Small intestine (tissue), 7 donors: ENCODE data around the gene DHCR7. TPM values are rescaled to one million over a fixed set of nuclear protein-coding genes. Genes with fewer than 3 reads are reported as not detected.

Source experiments
- DNase-seq, 2 donors: peaks; one replicate each; pipeline versions ENCODE4 v3.0.0 to v3.0.0-alpha.2; 2013
- FAIRE-seq: peaks from 2 replicates; lab custom pipeline; 2012; peaks lifted over from hg19 to GRCh38; lab: Jason Lieb, UNC
- H3K27ac ChIP-seq, 3 donors: one replicate each; pipeline ENCODE4 v1.5.1; 2013; ENCODE audit warnings: low read length in 2 of 3, mild to moderate bottlenecking in 2 of 3, control low read depth in 1 of 3, inconsistent platforms in 1 of 3, low read depth in 1 of 3, moderate library complexity in 1 of 3
- H3K27me3 ChIP-seq, 3 donors: one replicate each; pipeline ENCODE4 v1.6.1; 2013; ENCODE audit warnings: low read length in 3 of 3, inconsistent platforms in 1 of 3; ENCODE audit not compliant: control insufficient read depth in 3 of 3, insufficient read depth in 3 of 3
- H3K36me3 ChIP-seq, 3 donors: one replicate each; pipeline ENCODE4 v1.6.1; 2013; ENCODE audit warnings: low read length in 3 of 3, inconsistent platforms in 1 of 3, low read depth in 1 of 3, mild to moderate bottlenecking in 1 of 3, moderate library complexity in 1 of 3; ENCODE audit not compliant: control insufficient read depth in 3 of 3, insufficient read depth in 2 of 3
- H3K4me1 ChIP-seq, 3 donors: one replicate each; pipeline ENCODE4 v1.6.1; 2013; ENCODE audit warnings: low read length in 2 of 3, inconsistent platforms in 1 of 3, low read depth in 1 of 3, mild to moderate bottlenecking in 1 of 3, moderate library complexity in 1 of 3; ENCODE audit not compliant: control insufficient read depth in 3 of 3, insufficient read depth in 2 of 3
- H3K4me3 ChIP-seq, 3 donors: one replicate each; pipeline ENCODE4 v1.5.1; 2013; ENCODE audit warnings: low read length in 3 of 3, control low read depth in 1 of 3, inconsistent platforms in 1 of 3, low read depth in 1 of 3, mild to moderate bottlenecking in 1 of 3, moderate library complexity in 1 of 3
- H3K9me3 ChIP-seq, 2 donors: one replicate each; pipeline ENCODE4 v1.6.1; 2013; ENCODE audit warnings: low read depth in 1 of 2, low read length in 1 of 2; ENCODE audit not compliant: control insufficient read depth in 2 of 2, insufficient read depth in 1 of 2
- WGBS, 3 donors: extraction: QIAGEN DNeasy Blood & Tissue Kit; methylation state at CpG; one replicate each; pipeline ENCODE4 v1.1.7; 2013; 5-methylcytosine and 5-hydroxymethylcytosine counted together
- polyA plus RNA-seq, 4 donors: library from polyadenylated mRNA; stranded (reverse) in 3 of 4; unstranded in 1 of 4; fragments of 200-250 nt in 3 of 4; fragments of 120-200 nt in 1 of 4; gene quantifications; one replicate each; pipeline versions ENCODE4 v1.2.1 to v1.2.3, GENCODE V29; 2013
- donor health status: healthy with polysubstance abuse.
- donor health status: control.
- donor health status: control.
- donor health status: Bipolar disorder and iron deficiency.
- donor health status: healthy.

DHCR7 gene
- polyA plus RNA-seq, 4 donors: 11.6 to 50.5 (median 24.5) TPM

DNA sequence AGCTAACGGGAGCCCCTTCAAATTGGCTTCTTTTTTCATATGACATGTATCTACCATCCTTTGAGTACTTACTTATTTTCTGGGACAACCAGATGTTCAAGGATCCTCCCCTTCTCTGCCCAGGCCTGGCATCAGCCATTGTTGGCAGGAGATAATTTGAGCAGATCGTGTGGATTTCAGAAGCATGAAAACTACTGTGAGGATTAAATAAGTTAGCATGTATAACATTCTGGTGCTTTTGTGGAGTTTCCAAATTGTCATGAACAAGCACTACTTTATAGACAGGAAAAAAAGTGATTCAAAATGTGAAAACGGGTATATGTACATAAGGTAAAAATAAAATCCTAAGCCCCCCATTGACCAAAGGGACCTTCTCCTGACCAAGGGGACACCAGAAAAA lies 2.7 kb upstream of the DHCR7 start:
- FAIRE-seq (no peak), DNase-seq (no peak)
- 62 to 80% (median 70%) methylated on average over 3 of the region's 3 CpGs for WGBS, 3 donors
- Histone ChIP-seq H3K36me3 (peaks cover 0 to 7% (median 5%) of the 10 kb centered on the region in 3 donors), H3K9me3 (peaks cover 0 to under 1% of the 10 kb centered on the region in 2 donors), H3K27ac (peak overlapping the region in 1 of 3 donors; percentile 13), H3K4me1 (peaks cover 2 to 31% (median 4%) of the 10 kb centered on the region in 3 donors), H3K27me3 (no peaks in the 10 kb centered on the region), H3K4me3 (no peak overlapping the region)

DNA sequence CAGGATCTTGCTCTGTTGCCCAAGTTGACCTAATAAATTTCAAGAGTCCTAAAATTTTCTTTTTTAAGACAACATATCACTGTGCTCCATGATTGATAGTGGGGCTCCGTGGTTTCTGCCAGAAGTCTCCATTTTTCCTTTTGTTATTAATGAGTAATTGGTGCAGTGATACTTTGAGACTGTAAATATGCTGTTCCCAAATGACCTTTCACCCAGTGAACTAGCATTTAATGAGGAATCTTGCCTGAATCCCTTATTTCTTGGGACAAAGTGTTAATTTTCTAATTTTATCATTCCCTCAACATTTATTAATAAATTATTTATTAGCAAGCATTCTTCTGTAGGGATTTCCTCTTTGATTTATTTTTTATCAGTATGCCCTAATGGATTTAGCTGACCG lies 2.3 kb upstream of the DHCR7 start:
- H3K27me3 ChIP-seq: no peaks in the 10 kb centered on the region
- H3K4me1 ChIP-seq: peaks cover 2 to 31% (median 4%) of the 10 kb centered on the region in 3 donors
- H3K4me3 ChIP-seq: no peak overlapping the region
- H3K9me3 ChIP-seq: peaks cover 0 to 2% of the 10 kb centered on the region in 2 donors
- DNase-seq: peak; percentile 45 to 47
- no peak overlapping the region for H3K27ac ChIP-seq
- FAIRE-seq: no peak
- 38 to 54% (median 47%) methylated on average over 2 of the region's 2 CpGs for WGBS, 3 donors
- peaks cover 0 to 6% (median 2%) of the 10 kb centered on the region in 3 donors for H3K36me3 ChIP-seq

GRCh38 chr11:71449596-71449995 lies 1.4 kb upstream of the DHCR7 start:
- WGBS, 3 donors: 14 to 41% (median 24%) methylated on average over 6 of the region's 6 CpGs
- no peak for FAIRE-seq
- Histone ChIP-seq H3K4me1 (peaks cover 2 to 30% (median 4%) of the 10 kb centered on the region in 3 donors), H3K36me3 (peaks cover 0 to 8% (median 5%) of the 10 kb centered on the region in 3 donors), H3K4me3 (peak overlapping the region in 2 of 3 donors; percentile 76 to 85), H3K27ac (peak overlapping the region in 2 of 3 donors; percentile 21 to 22), H3K9me3 (peaks cover 0 to 2% of the 10 kb centered on the region in 2 donors), H3K27me3 (no peaks in the 10 kb centered on the region)
- DNase-seq: no peak

DNA sequence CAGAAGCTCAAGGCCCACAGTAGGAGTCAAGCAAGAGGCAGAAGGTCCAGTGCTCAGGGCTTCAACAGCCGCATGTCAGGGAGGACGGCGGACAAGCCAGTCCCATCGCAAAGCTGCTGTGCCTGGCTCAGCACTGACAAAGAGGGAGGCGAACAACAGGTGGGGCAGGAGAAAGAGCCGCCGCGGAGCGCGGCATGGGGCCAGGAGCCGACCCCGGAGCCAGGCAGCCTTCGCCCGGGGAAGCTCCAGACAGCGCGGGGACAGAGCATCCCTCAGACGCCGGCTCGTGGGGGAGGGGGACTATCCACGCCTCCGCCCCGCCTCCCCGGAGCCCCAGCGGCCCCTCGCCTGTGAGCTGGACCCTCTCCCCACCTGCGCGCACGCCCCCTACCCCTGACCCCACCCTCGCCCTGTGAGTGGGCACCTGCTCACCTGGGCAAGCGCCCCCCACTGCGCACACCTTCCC lies 369 bp downstream of the DHCR7 start:
- peak overlapping the region; percentile 38 to 84 (median 74) for H3K27ac ChIP-seq
- peaks cover 0 to 2% of the 10 kb centered on the region in 2 donors for H3K9me3 ChIP-seq
- FAIRE-seq (no peak), DNase-seq (peak in 1 of 2 donors; percentile 40)
- peak overlapping the region; percentile 61 to 76 (median 64) for H3K4me3 ChIP-seq
- WGBS, 3 donors: 1 to 2% (median 2%) methylated on average over 19 to 31 of the region's 31 CpGs
- peaks cover 3 to 24% (median 8%) of the 10 kb centered on the region in 3 donors for H3K36me3 ChIP-seq
- peaks cover 0 to 29% (median 4%) of the 10 kb centered on the region in 3 donors for H3K4me1 ChIP-seq
- no peaks in the 10 kb centered on the region for H3K27me3 ChIP-seq

GRCh38 chr11:71446942-71447688 lies 1.1 kb downstream of the DHCR7 start:
- peaks cover 0 to 2% of the 10 kb centered on the region in 2 donors for H3K9me3 ChIP-seq
- DNase-seq (peak; percentile 54 to 62), FAIRE-seq (no peak)
- no peaks in the 10 kb centered on the region for H3K27me3 ChIP-seq
- peak overlapping the region; percentile 38 to 84 (median 74) for H3K27ac ChIP-seq
- H3K36me3 ChIP-seq: peaks cover 3 to 31% (median 9%) of the 10 kb centered on the region in 3 donors
- peaks cover 0 to 27% (median 4%) of the 10 kb centered on the region in 3 donors for H3K4me1 ChIP-seq
- WGBS, 3 donors: 31 to 47% (median 40%) methylated on average over 9 of the region's 9 CpGs
- H3K4me3 ChIP-seq: peak overlapping the region; percentile 61 to 76 (median 64)

GRCh38 chr11:71446150-71446549 lies 2.0 kb downstream of the DHCR7 start:
- no peak for DNase-seq
- Histone ChIP-seq H3K27ac (no peak overlapping the region), H3K9me3 (peaks cover 0 to 2% of the 10 kb centered on the region in 2 donors), H3K4me1 (peaks cover 0 to 24% (median 0%) of the 10 kb centered on the region in 3 donors), H3K4me3 (no peak overlapping the region), H3K36me3 (peaks cover 7 to 40% (median 18%) of the 10 kb centered on the region in 3 donors), H3K27me3 (no peaks in the 10 kb centered on the region)
- WGBS, 3 donors: 90 to 96% (median 95%) methylated on average over 1 of the region's 1 CpG
- FAIRE-seq: no peak

- FAIRE-seq (no peak), DNase-seq (no peak)
- Histone ChIP-seq H3K27ac (no peak overlapping the region), H3K9me3 (peaks cover 0 to 2% of the 10 kb centered on the region in 2 donors), H3K27me3 (no peaks in the 10 kb centered on the region), H3K4me1 (peaks cover 0 to 18% (median 0%) of the 10 kb centered on the region in 3 donors), H3K36me3 (peaks cover 10 to 54% (median 24%) of the 10 kb centered on the region in 3 donors), H3K4me3 (no peak overlapping the region)
- WGBS, 3 donors: 97 to 98% (median 98%) methylated on average over 6 of the region's 6 CpGs
Observed at GRCh38 chr11:71444811-71445210, 3.4 kb downstream of the DHCR7 start.

GRCh38 chr11:71443736-71444445 lies 4.3 kb downstream of the DHCR7 start:
- FAIRE-seq: no peak
- Histone ChIP-seq H3K4me3 (no peak overlapping the region), H3K9me3 (peaks cover 0 to 2% of the 10 kb centered on the region in 2 donors), H3K27ac (no peak overlapping the region), H3K4me1 (peaks cover 0 to 11% (median 0%) of the 10 kb centered on the region in 3 donors), H3K27me3 (no peaks in the 10 kb centered on the region), H3K36me3 (peaks cover 10 to 61% (median 29%) of the 10 kb centered on the region in 3 donors)
- WGBS, 3 donors: 92 to 97% (median 94%) methylated on average over 20 of the region's 20 CpGs
- DNase-seq: no peak
